ENCODE results near the gene IL17RB. TPM values are rescaled to one million over a fixed set of nuclear protein-coding genes. Genes with fewer than 3 reads are reported as not detected.

IL17RB gene
- total and polyA plus RNA-seq, 2 of the 8 experiments (the other 6 are each of a cell fraction or from before 2014, with no cell fraction given), result 7.0 to 24.6 TPM

- Histone ChIP-seq H2AK5ac (ENCODE audit: low read depth, low read length) (no peak overlapping the region), H4K8ac (ENCODE audit: extremely low read depth, insufficient read depth, low read length) (no peak overlapping the region; the same call in 1 of the 2 replicates), H3K36me3 (ENCODE audit: control insufficient read depth in 2 of 4, insufficient read depth in 4 of 4, low read length in 3 of 4) (peaks cover 0 to 6% (median 0%) of the 10 kb centered on the region in 4 experiments; a peak in 1 of 8 replicates), H3K79me2 (ENCODE audit: control insufficient read depth in 1 of 2, insufficient read depth in 2 of 2, low read length in 2 of 2) (0 out of 4 replicates have a peak, but pooled peaks cover 0 to 3% of the 10 kb centered on the region in 2 experiments), H4K91ac (replicated peaks; ENCODE audit: insufficient read length, low read length) (no peak overlapping the region), H3K23ac (ENCODE audit: insufficient read length) (no peak overlapping the region), H2BK15ac (ENCODE audit: low read length) (no peak overlapping the region), H2BK20ac (ENCODE audit: low read length) (no peak overlapping the region), H3K56ac (replicated peaks; ENCODE audit: insufficient read length, low read depth, low read length) (no peak overlapping the region), H3K4me1 (replicated peaks in 1 of 4; ENCODE audit: control insufficient read depth in 3 of 4, insufficient read depth in 4 of 4, low read length in 3 of 4) (peaks cover 14 to 30% (median 21%) of the 10 kb centered on the region in 4 experiments), H4K20me1 (replicated peaks in 1 of 2; ENCODE audit: control insufficient read depth in 1 of 2, insufficient read depth in 2 of 2, low read length in 2 of 2) (peaks cover 0 to 2% of the 10 kb centered on the region in 2 experiments), H3K23me2 (ENCODE audit: low read depth, low read length) (peaks cover 5% of the 10 kb centered on the region; the same call in 1 of the 2 replicates), H3K79me1 (ENCODE audit: low read depth, low read length) (peaks cover 7% of the 10 kb centered on the region), H3K4ac (replicated peaks; ENCODE audit: insufficient read length, low read depth, low read length) (peak overlapping the region; percentile 44), H3K9ac (replicated peaks in 1 of 4; ENCODE audit: extremely low read depth in 1 of 4, low read depth in 3 of 4, low read length in 3 of 4) (no peak overlapping the region), H4K5ac (ENCODE audit: insufficient read length, low read depth, low read length) (no peak overlapping the region), H3K4me3 (ENCODE audit: extremely low read depth in 1 of 4, insufficient read depth in 2 of 4, low read depth in 3 of 4, low read length in 4 of 4) (no peak overlapping the region), H3K27me3 (replicated peaks in 1 of 4; ENCODE audit: control insufficient read depth in 3 of 4, extremely low read depth in 1 of 4, insufficient read depth in 3 of 4, low read length in 3 of 4) (no peaks in the 10 kb centered on the region), H3K27ac (ENCODE audit: low read depth, low read length) (no peak overlapping the region), H2BK5ac (ENCODE audit: low read depth, low read length) (no peak overlapping the region), H3K14ac (ENCODE audit: insufficient read length) (no peak overlapping the region), H3K9me3 (ENCODE audit: insufficient read depth in 2 of 2, low read depth in 1 of 2, low read length in 1 of 2) (no peaks in the 10 kb centered on the region), H3K4me2 (ENCODE audit: insufficient read depth in 1 of 2, low read depth in 2 of 2, low read length in 2 of 2) (no peak overlapping the region), H2BK12ac (ENCODE audit: low read depth, low read length) (no peak overlapping the region), H3K18ac (ENCODE audit: extremely low read depth, low read length) (no peak overlapping the region), H2BK120ac (replicated peaks; ENCODE audit: low read depth, low read length) (peak overlapping the region; percentile 28), H2AFZ (ENCODE audit: low read length) (no peak overlapping the region)
- POLR2A ChIA-PET (ENCODE audit: partially characterized antibody), result interaction anchor here (1.2 kb wide), 1 partner anchor 15 kb away, joined by 3 read pairs; no protein-coding TSS in a partner anchor
- 88% methylated on average over 5 of the region's 5 CpGs; no CpG with 5 or more reads in 1 of the 2 experiments for WGBS, 2 experiments (ENCODE audit: extremely low coverage in 1 of 2, insufficient coverage in 1 of 2, insufficient read length in 1 of 2, insufficient replicate concordance in 2 of 2, low coverage in 1 of 2, low lambda C conversion rate in 2 of 2, missing lambda C conversion rate in 1 of 2)
- no peak for DNase-seq (ENCODE audit: low read depth in 1 of 2, low spot score in 2 of 2)
- no peak for FAIRE-seq
- CTCF ChIA-PET (ENCODE audit: partially characterized antibody), result interaction anchor here (0.6 to 1.5 kb wide), 2 partner anchors 9 to 494 kb away, joined by 3 to 5 read pairs; partner anchors contain the start of gene DCP1A
- no peak for TF ChIP-seq TCF12 (IDR thresholded peaks at IDR 0.05; ENCODE audit: low read depth, low read length)
- TF ChIP-seq, protein P1, sequence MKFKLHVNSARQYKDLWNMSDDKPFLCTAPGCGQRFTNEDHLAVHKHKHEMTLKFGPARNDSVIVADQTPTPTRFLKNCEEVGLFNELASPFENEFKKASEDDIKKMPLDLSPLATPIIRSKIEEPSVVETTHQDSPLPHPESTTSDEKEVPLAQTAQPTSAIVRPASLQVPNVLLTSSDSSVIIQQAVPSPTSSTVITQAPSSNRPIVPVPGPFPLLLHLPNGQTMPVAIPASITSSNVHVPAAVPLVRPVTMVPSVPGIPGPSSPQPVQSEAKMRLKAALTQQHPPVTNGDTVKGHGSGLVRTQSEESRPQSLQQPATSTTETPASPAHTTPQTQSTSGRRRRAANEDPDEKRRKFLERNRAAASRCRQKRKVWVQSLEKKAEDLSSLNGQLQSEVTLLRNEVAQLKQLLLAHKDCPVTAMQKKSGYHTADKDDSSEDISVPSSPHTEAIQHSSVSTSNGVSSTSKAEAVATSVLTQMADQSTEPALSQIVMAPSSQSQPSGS (IDR thresholded peaks at IDR 0.05; ENCODE audit: low read length), result no peak
- TF ChIP-seq MAFK (IDR thresholded peaks at IDR 0.05; ENCODE audit: low read depth, low read length), result no peak
- TF ChIP-seq, protein P2, sequence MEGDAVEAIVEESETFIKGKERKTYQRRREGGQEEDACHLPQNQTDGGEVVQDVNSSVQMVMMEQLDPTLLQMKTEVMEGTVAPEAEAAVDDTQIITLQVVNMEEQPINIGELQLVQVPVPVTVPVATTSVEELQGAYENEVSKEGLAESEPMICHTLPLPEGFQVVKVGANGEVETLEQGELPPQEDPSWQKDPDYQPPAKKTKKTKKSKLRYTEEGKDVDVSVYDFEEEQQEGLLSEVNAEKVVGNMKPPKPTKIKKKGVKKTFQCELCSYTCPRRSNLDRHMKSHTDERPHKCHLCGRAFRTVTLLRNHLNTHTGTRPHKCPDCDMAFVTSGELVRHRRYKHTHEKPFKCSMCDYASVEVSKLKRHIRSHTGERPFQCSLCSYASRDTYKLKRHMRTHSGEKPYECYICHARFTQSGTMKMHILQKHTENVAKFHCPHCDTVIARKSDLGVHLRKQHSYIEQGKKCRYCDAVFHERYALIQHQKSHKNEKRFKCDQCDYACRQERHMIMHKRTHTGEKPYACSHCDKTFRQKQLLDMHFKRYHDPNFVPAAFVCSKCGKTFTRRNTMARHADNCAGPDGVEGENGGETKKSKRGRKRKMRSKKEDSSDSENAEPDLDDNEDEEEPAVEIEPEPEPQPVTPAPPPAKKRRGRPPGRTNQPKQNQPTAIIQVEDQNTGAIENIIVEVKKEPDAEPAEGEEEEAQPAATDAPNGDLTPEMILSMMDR (IDR thresholded peaks at IDR 0.05; ENCODE audit: control extremely low read depth in 1 of 3, insufficient read depth in 1 of 3, low read depth in 1 of 3, low read length in 3 of 3), result peak in 2 of 3 experiments; percentile 7 to 13; a peak in 2 of 4 replicates
- TF ChIP-seq USF2 (IDR thresholded peaks at IDR 0.05; ENCODE audit: low read length), result no peak
- no peak for TF ChIP-seq RFX5 (IDR thresholded peaks at IDR 0.05; ENCODE audit: borderline replicate concordance, low read depth, low read length)
- TF ChIP-seq RAD21 (IDR thresholded peaks at IDR 0.05 in 1 of 2, conservative IDR thresholded peaks at IDR 0.05 in 1 of 2; ENCODE audit: low read depth in 2 of 2, low read length in 2 of 2), result peak; percentile 1 to 10; a peak in 1 of 4 replicates
Observed at GRCh38 chr3:53841296-53841695, 5.1 kb upstream of the IL17RB start.
